Muscle of back (tissue), 13 donors: ENCODE results near the gene SLC47A1. TPM values are rescaled to one million over a fixed set of nuclear protein-coding genes. Genes with fewer than 3 reads are reported as not detected.
"Not testable (repeated sequence)": the region's sequence is repeated elsewhere in the genome, so short reads cannot be mapped to it uniquely, and the experiment has no call there.

Experiments
- DNase-seq, 3 donors: peaks; one replicate each; pipeline versions ENCODE4 v3.0.0 to v3.0.0-alpha.2; 2013
- long read RNA-seq, 9 donors: transcript quantifications; one replicate each; lab custom pipeline, GENCODE V29; 2026
- polyA plus RNA-seq, 10 donors: library from polyadenylated mRNA; unstranded; fragments of 120-200 nt; gene quantifications; one replicate each; pipeline ENCODE4 v1.2.1, GENCODE V29; 2013; ENCODE audit not compliant: insufficient read length in 10 of 10

The SLC47A1 gene
- polyA plus RNA-seq = 1 to 10 TPM in 9 of 10 donors, under 1 TPM in 1; 0.62 to 3.1 (median 1.5) TPM
- long read RNA-seq, donor 1, partial matches to known transcripts = 0 of 1 reads
- long read RNA-seq, donor 1, other reads (novel, unspliced or antisense) = 0 of 1 reads
- long read RNA-seq, donor 2 = 0 reads
- long read RNA-seq, donor 3 = 0 reads
- long read RNA-seq, donor 4 = 0 reads
- long read RNA-seq, donor 5 = 0 reads
- long read RNA-seq, donor 6, partial matches to known transcripts = 0 of 1 reads
- long read RNA-seq, donor 6, other reads (novel, unspliced or antisense) = 0 of 1 reads
- long read RNA-seq, donor 7 = 0 reads
- long read RNA-seq, donor 8 = 0 reads
- long read RNA-seq, donor 9 = 0 reads

GRCh38 chr17:19533718-19534561 lies at the start of gene SLC47A1:
SLC47A1 (plus strand) TSS chr17:19533854; CDS start chr17:19533940, 86 bp downstream.
- peak in 1 of 3 donors; percentile 58 for DNase-seq

- DNase-seq = no peak
These were observed 47.8 kb upstream of the SLC47A1 start for GRCh38 chr17:19485800-19486340.

- DNase-seq = no peak
These were observed 47.2 kb upstream of the SLC47A1 start for GRCh38 chr17:19486351-19487023.

GRCh38 chr17:19487024-19487600 lies 46.5 kb upstream of the SLC47A1 start:
- peak in 2 of 3 donors; percentile 76 to 87 for DNase-seq

- DNase-seq = no peak
These were observed 41.5 kb upstream of the SLC47A1 start for GRCh38 chr17:19492141-19492540.

- no peak for DNase-seq
These were observed 38.5 kb upstream of the SLC47A1 start for GRCh38 chr17:19494961-19495806.

GRCh38 chr17:19495828-19496528 lies 37.7 kb upstream of the SLC47A1 start:
- DNase-seq = no peak

- no peak for DNase-seq
These were observed 36.0 kb upstream of the SLC47A1 start for GRCh38 chr17:19497624-19498023.

- DNase-seq = no peak
These were observed 32.4 kb upstream of the SLC47A1 start for GRCh38 chr17:19501219-19501618.

- DNase-seq = no peak
These were observed 31.1 kb upstream of the SLC47A1 start for GRCh38 chr17:19502517-19502916.

GRCh38 chr17:19505561-19505960 lies 28.1 kb upstream of the SLC47A1 start:
- not testable (repeated sequence) for DNase-seq

- peak; percentile 93 to 98 (median 96) for DNase-seq
These were observed 25.7 kb upstream of the SLC47A1 start for GRCh38 chr17:19507775-19508576.

- no peak for DNase-seq
These were observed 25.1 kb upstream of the SLC47A1 start for GRCh38 chr17:19508577-19508867.

- not testable (repeated sequence) for DNase-seq
These were observed 24.3 kb upstream of the SLC47A1 start for GRCh38 chr17:19509281-19509852.

- DNase-seq = no peak
These were observed 22.8 kb upstream of the SLC47A1 start for GRCh38 chr17:19510903-19511302.

- DNase-seq = peak; percentile 69 to 87 (median 83)
These were observed 19.7 kb upstream of the SLC47A1 start for GRCh38 chr17:19513897-19514488.

- DNase-seq = no peak
These were observed 16.0 kb upstream of the SLC47A1 start for GRCh38 chr17:19517699-19518098.
